ENCODE results near the gene ANXA3. TPM values are rescaled to one million over a fixed set of nuclear protein-coding genes. Genes with fewer than 3 reads are reported as not detected.
A peak's percentile ranks its signal among the peaks of the same experiment; 100 is the strongest.

The ANXA3 gene
- total RNA-seq, 3 donors from 2014 or later: 24.4 to 46.4 (median 35.5) TPM

DNA sequence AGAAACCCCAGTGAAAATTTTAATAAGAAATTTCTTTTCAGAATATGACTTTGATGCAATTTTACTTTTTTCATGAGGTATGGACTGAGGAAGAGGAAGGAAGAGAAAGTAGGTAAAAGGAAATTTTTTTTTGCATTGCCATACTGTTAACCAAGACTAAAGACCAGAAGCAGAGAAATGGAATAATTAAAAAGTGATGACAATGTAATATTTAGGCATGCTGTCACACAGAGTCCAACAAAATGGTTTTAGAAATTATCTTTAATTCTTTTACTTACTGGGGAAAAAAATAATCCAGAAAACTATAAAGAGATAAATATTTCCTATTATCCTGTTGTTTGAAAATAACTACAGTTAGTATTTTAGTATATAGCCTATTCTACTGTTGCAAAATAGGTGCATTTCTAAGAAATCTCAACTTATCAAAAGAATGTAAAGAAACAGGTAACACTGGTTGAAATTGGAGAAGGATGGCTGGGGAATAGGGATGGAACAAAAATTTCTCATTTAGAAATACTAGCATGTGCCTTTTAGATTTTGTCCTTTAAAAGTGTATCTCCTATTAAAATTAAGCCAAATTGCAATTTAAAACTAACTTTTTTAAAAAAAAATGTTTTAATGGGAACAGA is 92.6 kb downstream of the ANXA3 start:
- no peak overlapping the region for H3K4me3 ChIP-seq
- ATAC-seq: no peak
- TF ChIP-seq, protein P1, sequence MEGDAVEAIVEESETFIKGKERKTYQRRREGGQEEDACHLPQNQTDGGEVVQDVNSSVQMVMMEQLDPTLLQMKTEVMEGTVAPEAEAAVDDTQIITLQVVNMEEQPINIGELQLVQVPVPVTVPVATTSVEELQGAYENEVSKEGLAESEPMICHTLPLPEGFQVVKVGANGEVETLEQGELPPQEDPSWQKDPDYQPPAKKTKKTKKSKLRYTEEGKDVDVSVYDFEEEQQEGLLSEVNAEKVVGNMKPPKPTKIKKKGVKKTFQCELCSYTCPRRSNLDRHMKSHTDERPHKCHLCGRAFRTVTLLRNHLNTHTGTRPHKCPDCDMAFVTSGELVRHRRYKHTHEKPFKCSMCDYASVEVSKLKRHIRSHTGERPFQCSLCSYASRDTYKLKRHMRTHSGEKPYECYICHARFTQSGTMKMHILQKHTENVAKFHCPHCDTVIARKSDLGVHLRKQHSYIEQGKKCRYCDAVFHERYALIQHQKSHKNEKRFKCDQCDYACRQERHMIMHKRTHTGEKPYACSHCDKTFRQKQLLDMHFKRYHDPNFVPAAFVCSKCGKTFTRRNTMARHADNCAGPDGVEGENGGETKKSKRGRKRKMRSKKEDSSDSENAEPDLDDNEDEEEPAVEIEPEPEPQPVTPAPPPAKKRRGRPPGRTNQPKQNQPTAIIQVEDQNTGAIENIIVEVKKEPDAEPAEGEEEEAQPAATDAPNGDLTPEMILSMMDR (IDR thresholded peaks at IDR 0.05): no peak
- no peak for DNase-seq
- peaks cover 20% of the 10 kb centered on the region for H3K4me1 ChIP-seq (ENCODE audit: low read depth)
- H3K36me3 ChIP-seq (ENCODE audit: low read depth): no peaks in the 10 kb centered on the region
- H3K9me3 ChIP-seq: no peaks in the 10 kb centered on the region
- intact Hi-C loops (cut with DNase I, micrococcal nuclease): loop anchor here in 1 of 2 donors (10.0 kb wide), 1 partner anchor 131 kb away; the partner anchor contains the start of gene BMP2K

DNA sequence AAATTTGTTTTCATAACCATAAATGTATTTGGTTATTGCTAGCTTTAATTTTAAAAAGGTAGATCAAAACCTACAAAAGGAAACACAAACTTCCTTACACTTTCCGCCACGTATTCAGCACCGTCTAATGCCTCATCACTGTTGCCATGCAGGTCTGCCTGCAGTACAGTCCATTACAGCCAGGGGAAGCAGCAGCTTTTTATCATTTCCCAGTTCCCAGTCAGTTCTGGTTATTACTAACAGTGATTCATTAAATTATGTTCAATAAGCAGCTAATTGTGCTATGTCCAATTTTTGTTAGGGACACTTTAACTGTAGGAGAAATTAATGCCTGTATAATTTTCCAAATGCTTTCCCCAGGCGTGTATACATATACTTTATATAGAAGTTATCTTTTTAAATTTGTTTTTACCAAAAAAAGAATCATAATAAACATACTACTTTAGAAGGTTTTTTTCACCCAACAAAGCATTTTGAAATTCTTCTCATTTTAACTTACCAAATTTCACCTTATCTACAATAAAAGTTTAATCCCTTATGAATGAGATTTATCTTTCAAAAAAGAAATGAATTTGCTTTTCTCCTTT is 93.3 kb downstream of the ANXA3 start:
- Histone ChIP-seq H3K9me3 (no peaks in the 10 kb centered on the region), H3K36me3 (ENCODE audit: low read depth) (no peaks in the 10 kb centered on the region), H3K4me3 (no peak overlapping the region), H3K4me1 (ENCODE audit: low read depth) (peaks cover 20% of the 10 kb centered on the region)
- TF ChIP-seq, protein P1 (IDR thresholded peaks at IDR 0.05): peak; percentile 83
- DNase-seq: peak in 2 of 3 donors; percentile 51 to 80
- ATAC-seq: peak; percentile 78
- intact Hi-C loops (cut with DNase I, micrococcal nuclease): loop anchor here in 1 of 2 donors (10.0 kb wide), 1 partner anchor 130 kb away; the partner anchor contains the start of gene BMP2K

DNA sequence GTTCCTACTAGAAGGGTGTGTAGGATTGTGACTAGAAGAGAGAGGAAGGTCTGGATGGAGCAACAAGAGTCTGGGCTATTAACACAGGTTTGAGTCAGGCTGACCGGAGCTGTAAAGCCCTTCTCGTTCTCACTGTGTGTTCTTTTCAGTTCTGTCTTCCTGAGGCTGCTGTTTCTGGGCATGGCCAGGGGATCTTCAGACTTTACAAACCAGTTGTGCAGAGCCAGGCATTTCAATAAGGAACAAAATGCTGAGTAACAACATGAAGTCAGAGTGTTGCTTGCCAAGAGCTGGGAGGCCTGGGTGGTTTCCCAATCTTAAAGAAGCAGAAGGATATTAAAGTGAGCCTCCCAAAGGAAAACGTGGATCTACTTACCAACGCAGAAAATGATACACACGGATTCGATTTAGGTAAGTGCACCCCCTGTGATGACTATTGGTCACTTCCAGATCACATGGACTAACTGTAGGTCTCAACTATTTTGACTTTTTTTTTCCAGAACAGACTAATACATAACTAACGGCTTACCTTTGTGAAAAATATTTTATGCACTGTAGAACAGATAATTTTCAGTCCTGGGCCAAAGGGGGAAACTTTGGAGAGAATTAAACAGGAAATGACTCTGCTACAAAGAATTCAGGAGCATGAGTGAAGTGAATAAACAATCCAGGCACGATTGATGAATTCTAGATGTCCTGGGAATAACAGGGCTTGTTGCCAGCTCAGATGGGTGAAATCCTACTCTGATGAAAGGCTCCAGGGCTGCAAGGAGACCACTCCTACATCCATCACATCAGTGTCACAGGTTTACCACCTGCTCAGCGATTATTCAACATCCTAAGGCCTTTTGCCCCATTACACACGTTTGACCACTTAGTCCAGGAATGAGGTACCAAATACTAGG is 94.5 kb downstream of the ANXA3 start:
- H3K36me3 ChIP-seq (ENCODE audit: low read depth): no peaks in the 10 kb centered on the region
- peak; percentile 76 for ATAC-seq
- H3K4me3 ChIP-seq: no peak overlapping the region
- TF ChIP-seq, protein P1 (IDR thresholded peaks at IDR 0.05): no peak
- intact Hi-C loops (cut with DNase I, micrococcal nuclease): loop anchor here in 1 of 2 donors (10.0 kb wide), 1 partner anchor 129 kb away; the partner anchor contains the start of gene BMP2K
- peak; percentile 46 to 67 (median 60) for DNase-seq
- peaks cover 20% of the 10 kb centered on the region for H3K4me1 ChIP-seq (ENCODE audit: low read depth)
- H3K9me3 ChIP-seq: no peaks in the 10 kb centered on the region

DNA sequence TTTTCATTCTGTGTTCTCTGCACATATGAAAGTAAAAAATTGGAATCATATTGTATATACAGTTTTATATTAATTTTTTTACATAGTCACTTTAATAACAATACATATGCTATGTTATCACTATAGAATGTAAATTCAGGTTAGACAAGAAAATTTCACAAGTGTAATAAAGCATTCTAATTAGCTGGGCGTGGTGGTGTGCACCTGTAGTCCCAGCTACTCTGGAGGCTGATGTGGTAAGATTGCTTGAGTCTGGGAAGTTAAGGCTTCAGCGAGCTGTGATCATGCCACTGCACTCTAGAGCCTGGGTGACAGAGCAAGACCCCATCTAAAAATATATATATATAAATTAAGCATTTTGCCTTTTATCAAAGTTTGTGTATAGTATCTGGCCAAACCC is 95.7 kb downstream of the ANXA3 start:
- Histone ChIP-seq H3K36me3 (ENCODE audit: low read depth) (no peaks in the 10 kb centered on the region), H3K4me3 (no peak overlapping the region), H3K4me1 (ENCODE audit: low read depth) (peaks cover 20% of the 10 kb centered on the region), H3K9me3 (no peaks in the 10 kb centered on the region)
- TF ChIP-seq, protein P1 (IDR thresholded peaks at IDR 0.05): no peak
- ATAC-seq (peak; percentile 56), DNase-seq (no peak)
- intact Hi-C loops (cut with DNase I, micrococcal nuclease): loop anchor here in 1 of 2 donors (10.0 kb wide), 1 partner anchor 128 kb away; the partner anchor contains the start of gene BMP2K

DNA sequence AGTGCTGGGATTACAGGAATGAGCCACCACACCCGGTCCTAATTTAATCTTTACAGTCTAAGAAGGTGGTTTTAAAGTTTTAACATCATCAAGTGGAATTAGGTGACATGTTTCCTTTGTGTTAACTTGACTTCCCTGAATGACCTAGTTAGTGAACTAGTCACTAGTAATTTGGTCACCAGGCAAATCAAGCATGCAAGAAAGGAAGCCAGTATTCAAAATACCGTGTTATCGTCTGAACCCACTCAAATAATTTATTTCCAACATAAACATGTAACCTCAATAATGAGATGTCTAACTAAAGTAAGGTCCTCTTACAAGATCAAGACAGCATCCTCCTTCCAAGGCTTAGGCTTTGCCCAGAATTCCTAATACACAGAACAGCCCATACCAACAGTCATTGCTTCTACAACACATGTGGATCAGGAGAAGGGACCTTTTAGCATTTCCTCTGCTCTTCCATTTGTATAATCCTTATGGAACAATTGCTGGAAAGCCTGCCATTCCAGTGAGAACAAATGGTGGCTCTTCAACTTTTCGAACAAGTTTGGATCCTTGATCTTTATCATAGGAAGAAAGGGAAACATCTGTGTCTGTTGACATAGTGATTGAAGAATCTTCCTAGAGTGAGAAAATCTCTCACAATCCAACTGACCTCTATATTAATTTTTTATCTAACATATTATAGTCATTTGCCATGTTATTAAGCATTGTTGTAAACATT is 97.2 kb downstream of the ANXA3 start:
- H3K4me1 ChIP-seq (ENCODE audit: low read depth): peaks cover 17% of the 10 kb centered on the region
- no peaks in the 10 kb centered on the region for H3K9me3 ChIP-seq
- DNase-seq (no peak), ATAC-seq (no peak)
- H3K4me3 ChIP-seq: no peak overlapping the region
- TF ChIP-seq, protein P1 (IDR thresholded peaks at IDR 0.05): no peak
- H3K36me3 ChIP-seq (ENCODE audit: low read depth): no peaks in the 10 kb centered on the region
- intact Hi-C loops (cut with DNase I, micrococcal nuclease): loop anchor here in 1 of 2 donors (10.0 kb wide), 1 partner anchor 126 kb away; the partner anchor contains the start of gene BMP2K

All from mucosa of descending colon (tissue), 3 donors.